Esophagus muscularis mucosa (tissue), 4 donors: ENCODE measurements around the gene ARID2.

Experiments
- CTCF ChIP-seq, 3 experiments: fragments of 200-600 bp in 2 of 3; fragments of 450-650 bp in 1 of 3; sonication (generic) in 2 of 3; IDR thresholded peaks; one replicate each; pipeline ENCODE4 v1.5.1; 2017 to 2019; ENCODE audit warnings: antibody characterized with exemption in 3 of 3, mild to moderate bottlenecking in 2 of 3, moderate library complexity in 1 of 3
- EP300 ChIP-seq: sonication (generic); formaldehyde crosslinking; IDR thresholded peaks from one replicate; pipeline ENCODE4 v1.6.1; 2017; ENCODE audit warnings: antibody characterized with exemption
- POLR2AphosphoS5 ChIP-seq, 2 donors: sonication (generic); formaldehyde crosslinking; IDR thresholded peaks; one replicate each; pipeline ENCODE4 v1.6.1; 2017; ENCODE audit warnings: antibody characterized with exemption in 2 of 2

DNA sequence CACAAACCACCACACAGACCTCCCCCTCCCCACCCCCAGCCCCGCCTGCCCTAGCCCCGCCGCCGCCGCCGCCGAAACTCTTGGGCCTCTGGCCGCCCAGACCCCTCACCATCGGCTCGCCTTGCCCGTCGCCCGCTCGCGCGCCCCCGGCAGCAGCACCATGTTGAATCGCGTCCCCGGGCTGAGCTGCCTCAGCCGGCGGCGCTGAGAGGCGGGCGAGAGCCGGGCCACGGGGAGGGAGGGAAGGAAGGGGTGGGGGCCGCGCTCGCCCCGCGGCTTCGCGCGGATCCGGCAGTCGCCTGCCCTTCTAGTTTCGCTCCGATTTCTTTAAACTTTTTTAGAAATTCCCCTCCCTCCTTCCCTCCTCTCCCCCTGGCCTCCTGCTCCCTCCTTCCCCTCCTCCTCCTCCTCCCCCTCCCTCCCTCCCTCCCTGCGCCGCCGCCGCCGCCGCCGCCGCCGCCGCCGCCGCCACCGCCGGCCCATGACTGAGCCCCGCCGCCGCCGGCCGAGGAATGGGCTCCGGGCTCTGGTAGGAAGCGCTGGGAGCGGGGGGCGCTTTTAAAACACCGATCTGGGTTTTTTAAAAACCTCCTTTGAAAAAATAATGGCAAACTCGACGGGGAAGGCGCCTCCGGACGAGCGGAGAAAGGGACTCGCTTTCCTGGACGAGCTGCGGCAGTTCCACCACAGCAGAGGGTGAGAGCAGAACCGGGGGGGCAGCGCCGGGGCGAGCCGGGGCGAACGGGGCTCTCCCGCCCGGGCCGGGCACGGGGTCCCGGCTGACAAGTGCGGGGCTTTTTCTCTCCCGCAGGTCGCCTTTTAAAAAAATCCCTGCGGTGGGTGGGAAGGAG is at the start of gene ARID2:
- TF ChIP-seq EP300 (no peak), CTCF (IDR thresholded peaks at IDR 0.05) (no peak), POLR2AphosphoS5 (IDR thresholded peaks at IDR 0.05) (peak; percentile 23 to 46)
